ENCODE measurements around the gene KCTD13.
"Not testable (repeated sequence)": the region's sequence is repeated elsewhere in the genome, so short reads cannot be mapped to it uniquely, and the experiment has no call there.

Gene KCTD13

DNA sequence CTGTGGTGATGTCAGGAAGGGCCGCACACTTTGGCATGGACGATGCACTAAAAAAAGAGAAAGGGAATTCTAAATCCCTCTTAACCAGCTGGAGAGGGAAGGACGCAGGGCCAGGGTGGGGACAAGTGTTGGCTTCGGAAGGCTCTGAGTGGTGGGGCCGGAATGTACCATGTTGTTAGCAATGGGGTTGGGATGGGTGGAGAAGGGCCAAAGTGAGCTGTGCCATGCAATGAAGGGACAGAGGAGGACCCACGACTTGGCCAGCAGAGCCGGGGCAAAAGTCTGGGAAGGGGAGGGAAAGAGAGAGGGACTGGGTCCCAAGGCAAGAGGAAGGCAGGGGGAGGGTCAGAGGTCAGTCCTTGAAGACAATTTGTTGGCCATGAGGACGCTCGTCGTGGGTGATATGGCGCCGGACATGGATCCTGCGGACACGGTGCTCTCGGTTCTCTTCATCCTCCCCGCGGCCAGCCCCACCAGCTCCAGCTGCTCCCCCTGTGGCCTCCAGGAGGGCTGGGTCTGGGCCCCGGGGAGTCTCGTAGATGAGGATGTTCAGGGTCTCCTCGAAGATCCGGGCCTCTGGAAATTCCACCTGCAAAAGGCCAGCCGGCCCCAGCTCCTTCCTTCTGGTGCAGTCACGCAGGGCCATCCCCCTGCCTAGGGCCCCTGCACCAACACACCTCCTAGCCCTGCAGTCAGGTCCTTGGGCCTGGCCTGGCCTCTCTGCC is 19.3 kb downstream of the KCTD13 start:
- DNase-seq: no peak

DNA sequence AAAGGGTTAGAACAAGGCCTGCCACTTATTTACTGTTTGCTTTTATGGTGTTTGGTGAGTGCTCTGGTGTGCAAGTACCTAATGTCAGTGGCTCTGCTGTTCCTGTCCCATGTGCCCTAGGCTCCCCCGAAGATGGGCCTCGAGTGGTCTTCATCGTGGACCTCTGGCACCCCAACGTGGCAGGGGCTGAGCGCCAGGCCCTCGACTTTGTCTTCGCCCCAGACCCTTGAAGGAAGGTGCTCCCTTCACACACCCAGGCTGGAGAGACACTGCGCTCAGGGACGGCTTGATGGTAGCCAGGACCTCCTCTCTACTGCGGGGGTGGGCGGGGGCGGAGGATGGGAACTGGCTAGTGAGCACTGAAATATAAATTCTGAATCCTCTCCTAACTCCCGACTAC is 20.4 kb downstream of the KCTD13 start:
- DNase-seq: no peak

DNA sequence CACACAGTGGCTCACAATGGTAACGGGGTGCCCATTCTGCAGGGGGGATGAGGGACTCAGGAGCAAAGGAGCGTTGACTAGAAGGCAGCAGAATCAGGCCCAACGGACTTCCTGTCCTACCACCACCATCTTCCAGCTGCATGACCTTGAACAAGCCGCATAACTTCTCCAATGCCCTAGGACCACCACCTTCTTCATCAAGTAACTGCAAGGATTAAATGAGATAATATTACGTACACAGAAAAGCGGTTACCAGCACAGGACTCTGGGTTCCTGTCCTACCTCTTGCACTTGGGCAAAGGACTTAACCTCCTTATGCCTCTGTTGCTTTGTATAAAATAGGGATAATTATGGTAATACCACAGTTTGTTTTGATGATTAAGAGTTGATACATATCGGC is 21.1 kb downstream of the KCTD13 start:
- DNase-seq: no peak

DNA sequence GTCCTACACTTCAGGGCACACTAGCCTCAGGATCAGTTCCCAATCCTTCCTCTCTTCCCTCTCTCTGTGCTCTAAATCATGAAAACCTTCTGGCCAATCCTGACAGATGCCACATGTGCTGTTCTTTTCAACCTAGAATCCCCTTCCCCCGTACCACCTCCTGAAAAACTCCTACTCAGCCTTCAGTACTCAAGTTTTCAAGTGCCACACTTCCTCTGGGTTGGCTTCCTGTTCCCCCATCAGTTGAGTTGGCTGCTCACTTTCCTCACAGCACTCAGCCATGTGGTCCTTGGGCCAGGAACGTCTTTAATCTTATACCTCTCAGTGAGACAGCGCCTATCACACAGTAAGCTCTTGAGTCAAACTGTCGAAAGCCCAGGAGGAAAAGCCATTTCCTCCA is 22.4 kb downstream of the KCTD13 start:
- no peak for DNase-seq

DNA sequence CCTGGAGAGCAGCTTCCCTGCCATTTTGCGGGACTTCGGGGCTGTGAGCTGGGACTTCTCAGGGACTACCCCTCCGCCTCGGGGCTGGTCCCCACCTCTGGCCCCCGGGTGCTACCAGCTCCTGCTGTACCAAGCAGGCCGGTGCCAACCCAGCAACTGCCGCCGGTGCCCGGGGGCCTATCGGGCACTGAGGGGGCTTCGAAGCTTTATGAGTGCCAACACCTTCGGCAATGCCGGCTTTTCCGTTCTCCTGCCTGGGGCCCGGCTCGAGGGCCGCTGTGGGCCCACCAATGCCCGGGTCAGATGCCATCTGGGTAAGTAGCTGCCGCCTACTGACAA is 24.4 kb downstream of the KCTD13 start:
- DNase-seq: no peak

DNA sequence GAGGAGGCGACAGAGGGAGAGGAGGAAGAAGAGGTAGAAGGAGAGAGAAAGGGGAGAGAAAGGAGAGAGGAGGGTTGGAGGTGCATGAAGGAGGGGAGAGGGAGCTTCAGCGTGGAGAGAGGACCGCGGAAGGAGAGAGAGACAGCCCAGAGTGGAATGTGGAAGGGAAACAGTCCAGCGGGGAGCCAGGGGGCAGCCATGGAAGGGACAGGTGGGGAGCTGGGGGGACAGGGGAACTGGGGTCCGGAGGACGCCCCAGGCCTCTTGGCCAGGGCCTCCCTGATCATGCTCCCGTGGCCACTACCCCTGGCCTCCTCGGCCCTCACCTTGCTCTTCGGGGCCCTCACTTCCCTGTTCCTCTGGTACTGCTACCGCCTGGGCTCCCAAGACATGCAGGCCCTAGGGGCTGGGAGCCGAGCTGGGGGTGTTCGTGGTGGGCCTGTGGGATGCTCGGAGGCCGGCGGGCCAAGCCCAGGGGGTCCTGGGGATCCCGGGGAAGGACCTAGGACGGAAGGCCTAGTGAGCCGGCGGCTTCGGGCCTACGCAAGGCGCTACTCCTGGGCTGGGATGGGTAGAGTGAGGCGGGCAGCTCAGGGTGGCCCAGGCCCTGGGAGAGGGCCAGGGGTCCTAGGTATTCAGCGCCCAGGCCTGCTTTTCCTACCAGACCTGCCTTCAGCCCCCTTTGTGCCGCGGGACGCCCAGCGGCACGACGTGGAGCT is 25.0 kb downstream of the KCTD13 start:
- no peak for DNase-seq

DNA sequence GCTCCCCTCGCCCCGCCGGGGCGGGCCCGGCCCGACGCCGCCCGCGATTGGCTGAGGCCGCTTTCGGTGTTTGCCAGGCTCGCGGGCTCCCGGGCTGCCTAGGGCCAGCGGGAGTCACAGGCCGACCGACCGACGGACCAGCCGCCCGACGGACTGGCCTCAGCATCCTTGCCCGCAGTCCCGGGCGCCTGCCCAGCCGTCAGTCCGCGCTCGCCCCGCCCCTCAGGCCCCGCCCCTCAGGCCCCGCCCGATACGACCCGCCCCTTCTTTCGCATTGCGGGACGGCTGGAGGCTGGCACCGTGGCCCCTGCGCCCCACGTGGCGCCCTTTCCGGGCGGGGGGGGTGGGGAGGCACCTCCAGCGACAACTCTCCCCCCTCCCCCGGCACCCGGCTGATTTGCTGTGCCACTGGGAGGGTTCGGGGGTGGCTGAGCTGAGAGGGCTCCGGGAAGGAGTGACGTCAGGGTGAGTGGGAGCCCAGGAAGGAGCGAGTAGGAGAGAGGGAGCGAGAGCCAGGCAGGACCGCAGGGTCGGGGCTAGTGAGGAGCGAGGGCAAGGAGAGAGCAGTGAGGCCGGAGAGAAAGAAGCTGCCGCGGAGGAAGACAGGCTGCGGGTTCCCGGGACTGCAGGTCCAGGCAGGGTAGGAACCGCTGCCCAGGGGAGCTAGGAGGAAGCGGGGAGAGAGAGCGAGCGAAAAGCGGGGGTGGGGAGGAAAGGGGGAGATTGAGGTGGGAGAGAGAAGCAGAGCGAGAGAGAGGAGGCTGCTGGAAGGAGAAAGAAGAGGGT is 25.7 kb downstream of the KCTD13 start, which contains the start of gene ASPHD1:
TSS of gene ASPHD1 (plus strand) at position 387 of the 786 bp plus-strand sequence. CDS start 484 bp downstream, outside the sequence.
- DNase-seq: peak; percentile 62

DNA sequence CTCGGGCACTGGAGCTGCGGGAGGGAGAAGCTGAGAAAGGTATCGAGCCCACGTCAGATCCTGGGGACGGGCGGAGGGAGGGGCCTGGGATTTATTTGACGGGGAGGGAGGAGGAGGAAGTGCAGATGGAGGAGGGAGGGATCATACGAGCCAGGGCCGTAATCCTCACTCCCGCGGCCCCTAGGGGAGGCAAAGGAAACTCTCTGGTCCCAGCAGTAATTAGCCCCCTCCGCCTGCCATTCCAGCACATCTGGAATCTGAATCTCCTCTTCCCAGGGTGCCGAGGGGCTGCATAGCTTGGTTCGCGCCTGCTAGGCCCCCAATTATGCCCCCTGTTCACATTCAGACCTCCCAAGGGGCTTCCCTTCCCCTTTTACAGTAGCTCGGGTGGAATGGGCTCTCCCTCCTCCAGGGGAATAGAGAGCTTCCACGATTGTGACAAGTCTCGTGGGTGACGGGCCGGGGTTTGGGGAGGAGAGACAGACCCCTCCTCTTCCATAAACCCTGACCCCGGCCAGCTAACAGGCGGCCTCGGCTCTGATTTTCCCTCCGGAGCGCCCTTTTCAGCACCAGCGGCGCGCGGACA is 26.4 kb downstream of the KCTD13 start, which contains the start of gene SEZ6L2:
TSS of gene SEZ6L2 (minus strand) at position 35 of the 586 bp plus-strand sequence. CDS start 531 bp downstream, outside the sequence.
- peak; percentile 78 for DNase-seq

DNA sequence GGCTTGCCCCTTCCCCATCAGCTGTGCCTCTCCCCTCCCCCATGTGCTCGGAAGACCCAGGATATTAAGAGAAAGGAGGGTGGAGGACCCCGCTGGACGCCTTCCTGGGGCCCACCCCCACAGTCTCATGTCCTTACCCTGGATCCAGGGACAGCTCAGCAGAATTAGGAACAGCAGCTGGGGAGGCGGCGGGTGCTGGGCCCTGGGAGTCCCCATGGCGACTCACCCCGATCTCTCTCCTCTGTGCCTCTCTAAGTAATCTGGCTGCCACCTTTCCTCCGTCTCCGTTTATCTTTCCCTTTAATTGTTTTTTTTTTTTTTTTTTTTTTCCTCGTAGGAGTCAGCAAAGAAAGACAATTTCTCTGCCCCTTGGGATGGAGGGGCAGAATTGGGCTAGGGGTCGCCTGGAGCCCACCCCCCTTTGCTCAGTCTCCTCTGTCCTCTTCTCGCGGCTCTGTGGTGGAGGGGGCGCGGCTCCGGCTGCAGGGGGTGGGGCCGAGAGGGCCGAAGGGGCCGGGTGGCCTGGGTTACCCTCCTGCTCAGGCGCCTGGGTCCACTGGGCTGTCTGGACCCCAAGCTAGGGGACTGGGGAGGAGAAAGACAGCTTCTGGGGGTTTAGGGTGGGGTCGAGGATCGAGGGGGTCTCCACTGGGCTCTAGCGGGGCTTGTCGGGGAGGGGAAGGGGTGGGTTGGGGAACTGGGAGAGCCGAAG is 27.1 kb downstream of the KCTD13 start:
- peak; percentile 6 for DNase-seq

DNA sequence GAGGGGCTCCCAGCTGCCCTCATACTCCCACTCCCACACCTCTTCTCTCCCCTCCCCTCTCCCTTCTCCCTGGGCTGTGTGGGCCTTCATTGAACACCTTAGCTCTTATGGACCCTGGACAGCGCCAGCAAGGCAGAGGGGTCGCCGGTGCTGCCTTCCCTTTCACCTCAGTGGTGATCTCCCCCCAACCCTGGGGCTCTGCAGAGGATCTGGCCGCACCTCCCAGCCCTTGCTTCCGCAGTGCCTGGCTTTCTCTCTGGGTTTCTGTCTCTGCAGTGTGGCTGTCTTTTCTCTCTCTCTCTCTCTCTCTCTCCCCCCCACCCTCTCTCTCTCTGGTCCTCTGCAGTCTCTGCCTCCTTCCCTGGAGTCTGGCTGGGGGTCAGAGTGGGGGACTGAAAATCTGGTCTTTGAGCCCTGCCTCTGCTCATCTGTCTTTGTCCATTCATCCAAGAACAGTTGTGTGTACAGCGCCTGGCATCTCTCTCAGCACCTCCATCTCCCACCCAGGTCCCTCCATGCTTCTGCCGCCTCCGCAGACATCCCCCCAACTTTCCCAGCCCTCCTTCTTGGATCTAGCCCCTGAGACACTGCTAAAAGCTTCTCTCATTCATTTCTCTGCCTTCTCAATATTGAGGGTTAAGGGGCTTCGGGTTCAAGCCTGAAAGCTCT is 27.8 kb downstream of the KCTD13 start:
- DNase-seq: no peak

DNA sequence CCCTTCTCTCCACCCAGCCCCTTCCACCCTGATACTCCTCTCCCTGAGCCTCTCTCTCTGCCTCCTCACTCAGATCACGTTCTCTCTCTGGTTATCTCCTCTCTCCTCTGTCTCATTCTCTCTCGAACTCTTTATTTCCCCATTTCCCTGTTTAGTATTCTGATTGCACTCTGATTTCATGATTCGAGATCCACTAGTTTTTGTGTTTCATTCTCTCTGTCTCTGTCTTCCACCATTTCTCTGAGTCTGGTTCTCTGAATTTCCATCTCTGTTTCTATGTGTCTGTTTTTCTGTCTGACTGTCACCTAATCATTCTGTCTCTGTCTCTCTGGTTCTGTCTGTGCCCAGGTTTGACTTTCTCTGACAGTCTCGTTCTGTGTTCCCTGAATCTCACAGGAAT is 28.7 kb downstream of the KCTD13 start:
- DNase-seq: no peak

DNA sequence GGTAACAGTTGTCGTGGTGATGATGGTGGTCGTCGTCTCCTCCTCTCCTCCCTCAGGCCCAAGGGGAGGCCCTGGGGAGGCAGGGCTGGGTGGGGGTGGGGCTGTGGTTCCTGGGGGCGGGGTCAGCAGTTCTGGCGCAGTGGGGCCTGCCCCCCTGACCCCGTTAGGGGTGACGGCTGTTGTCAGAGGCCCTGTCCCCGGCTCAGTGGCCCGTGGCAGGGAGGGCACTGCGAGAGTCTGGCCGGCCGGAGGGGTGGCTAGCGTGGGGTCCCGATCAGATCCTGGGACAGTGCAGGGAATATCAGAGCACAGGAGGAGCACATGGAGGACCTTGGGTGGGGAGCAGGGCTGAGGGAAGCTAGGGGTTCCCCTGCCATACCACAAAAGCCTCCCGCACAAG is 29.2 kb downstream of the KCTD13 start:
- DNase-seq: no peak

DNA sequence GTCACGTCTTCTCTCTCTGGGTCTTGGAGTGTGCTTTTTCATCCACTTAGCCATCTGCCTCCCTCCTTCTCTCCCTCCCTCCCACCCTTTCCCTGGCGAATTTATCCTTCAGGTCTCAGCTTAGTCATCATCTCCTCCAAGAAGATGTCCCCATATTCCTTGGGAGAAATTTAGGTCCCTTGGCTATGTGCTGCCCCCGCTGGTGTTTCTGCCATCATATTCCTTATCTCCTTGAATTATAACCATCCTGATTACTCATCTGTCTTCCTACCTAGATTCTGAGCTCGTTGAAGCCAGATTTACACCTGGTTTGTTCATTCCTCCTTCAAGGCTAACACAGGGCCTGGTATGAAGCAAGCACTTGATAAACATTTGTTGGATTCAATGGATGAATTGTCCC is 31.7 kb downstream of the KCTD13 start:
- DNase-seq: no peak

DNA sequence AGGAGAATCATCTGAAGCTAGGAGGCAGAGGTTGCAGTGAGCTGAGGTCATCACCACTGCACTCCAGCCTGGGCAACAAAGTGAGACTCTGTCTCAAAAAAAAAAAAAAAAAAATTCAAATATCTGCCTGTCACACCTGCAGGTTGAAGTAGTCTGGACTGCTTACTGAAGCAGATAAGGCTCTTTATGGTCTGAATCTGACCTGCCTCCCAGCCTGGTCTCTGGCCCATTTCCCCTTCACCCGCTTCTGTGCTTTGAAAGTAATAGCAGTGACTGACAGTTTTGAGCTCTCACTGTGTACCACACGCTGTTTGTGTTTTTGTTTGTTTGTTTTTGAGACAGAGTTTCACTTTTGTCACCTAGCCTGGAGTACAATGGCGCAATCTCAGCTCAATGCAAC is 32.5 kb downstream of the KCTD13 start:
- no peak for DNase-seq

DNA sequence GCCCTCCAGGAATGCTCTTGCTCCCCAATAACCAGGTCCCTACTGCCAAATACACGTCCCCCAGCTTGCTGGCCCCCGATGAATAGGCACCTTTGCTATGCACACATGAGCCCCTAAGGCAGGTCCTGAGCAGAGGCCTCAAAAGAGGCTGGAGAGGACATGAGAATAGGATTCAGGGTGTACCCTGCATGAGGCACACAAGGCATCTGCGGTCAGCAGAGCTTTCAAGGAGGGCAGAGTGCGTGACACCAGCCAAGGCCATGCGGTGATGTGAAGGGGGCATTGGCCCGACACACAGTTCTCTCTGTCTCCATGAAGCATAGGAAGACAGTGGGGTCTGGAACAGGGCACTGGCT is 33.6 kb downstream of the KCTD13 start:
- DNase-seq: no peak

DNA sequence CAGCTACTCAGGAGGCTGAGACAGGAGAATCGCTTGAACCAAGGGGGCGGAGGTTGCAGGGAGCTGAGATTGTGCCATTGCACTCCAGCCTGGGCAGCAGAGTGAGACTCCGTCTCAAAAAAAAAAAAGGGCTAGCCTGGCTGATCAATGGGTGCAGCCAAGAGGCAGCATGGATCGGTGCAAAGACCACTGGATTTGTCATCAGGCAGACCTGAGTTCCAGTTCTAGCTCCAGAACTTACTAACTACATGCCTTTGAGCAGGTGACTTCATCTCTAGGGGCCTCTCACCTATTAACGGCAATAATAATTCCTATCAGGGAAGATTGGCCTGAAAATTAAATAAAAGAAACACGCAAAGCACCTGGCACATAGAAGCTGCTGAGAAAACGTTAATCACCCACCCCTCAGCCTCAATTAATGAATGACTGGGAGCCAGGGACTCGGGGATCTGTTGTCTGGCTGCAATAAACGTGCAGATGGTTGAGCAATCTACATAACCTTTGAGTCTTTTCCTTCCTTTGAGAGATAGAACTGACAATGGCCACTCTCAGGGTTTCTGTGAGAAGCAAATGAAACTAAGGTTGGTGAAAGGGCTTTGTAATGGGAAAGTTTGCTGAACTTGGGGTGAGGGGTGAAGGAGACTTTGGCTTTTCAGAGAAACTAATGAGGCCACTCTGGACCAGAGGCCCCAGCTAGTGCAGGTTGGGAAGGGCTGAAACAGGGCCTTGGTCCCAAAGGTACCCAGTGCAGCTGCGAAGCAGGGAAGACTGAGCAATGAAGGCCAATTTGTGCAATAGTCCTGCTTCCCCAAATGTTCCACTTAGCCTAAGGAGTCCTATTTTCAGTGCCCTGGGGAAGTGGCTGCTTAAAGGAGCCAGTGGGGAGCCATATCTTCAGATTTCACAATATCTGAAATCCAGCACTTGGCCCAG is 34.2 kb downstream of the KCTD13 start:
- DNase-seq: no peak

DNA sequence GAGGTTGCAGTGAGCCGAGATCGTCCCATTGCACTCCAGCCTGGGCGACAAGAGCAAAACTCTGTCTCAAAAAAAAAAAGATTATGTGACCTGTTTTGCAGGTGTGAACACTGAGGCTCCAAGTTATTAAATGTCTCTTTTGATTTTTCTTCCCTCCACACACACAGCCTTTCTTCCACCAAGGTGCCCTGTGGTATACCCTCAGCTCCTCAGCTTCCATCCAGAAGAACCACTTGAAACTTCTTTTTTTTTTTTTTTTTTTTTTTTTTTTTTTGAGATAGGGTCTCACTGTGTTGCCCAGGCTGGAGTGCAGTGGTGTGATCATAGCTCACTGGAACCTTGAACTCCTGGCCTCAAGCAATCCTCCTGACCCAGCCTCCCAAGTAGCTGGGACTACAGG is 36.7 kb downstream of the KCTD13 start:
- not testable (repeated sequence) for DNase-seq

DNA sequence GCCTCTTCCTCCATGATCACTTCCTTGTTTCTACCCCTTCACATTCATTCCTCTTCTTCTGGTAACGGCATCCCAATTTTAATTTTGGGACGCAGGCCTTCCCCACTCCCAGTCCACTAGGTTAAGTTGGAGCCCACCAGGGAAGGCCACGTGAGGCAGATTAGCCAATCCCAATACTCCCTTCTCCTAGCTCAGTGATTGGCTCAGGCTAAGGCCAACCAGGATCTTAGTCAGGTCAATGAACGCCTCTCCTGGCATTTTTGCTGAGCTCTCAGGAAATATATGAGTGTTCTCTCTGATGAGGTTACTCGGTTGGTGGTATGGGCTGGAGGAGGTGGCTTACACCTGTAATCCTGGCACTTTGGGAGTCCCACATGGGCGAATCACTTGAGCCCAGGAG is 42.0 kb downstream of the KCTD13 start:
- no peak for DNase-seq

DNA sequence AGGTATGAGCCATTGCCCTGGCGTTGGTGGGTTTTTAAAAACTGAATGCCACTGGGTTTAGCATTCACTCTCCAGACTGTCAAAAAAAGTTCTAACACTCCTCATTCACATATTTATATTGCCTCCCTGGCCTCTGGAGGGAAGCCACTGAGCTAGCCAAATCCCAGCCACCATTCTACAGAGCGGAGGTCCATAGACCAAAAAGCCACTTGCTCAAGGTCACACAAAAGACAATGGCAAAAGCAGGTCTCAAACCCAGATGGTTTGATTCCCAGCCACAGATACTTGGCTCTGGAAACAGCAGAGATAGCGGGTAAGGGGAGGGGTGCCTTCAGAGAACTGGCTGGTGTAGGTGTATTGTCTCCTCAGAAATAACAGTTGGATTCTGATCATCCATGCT is 45.0 kb downstream of the KCTD13 start:
- DNase-seq: no peak

DNA sequence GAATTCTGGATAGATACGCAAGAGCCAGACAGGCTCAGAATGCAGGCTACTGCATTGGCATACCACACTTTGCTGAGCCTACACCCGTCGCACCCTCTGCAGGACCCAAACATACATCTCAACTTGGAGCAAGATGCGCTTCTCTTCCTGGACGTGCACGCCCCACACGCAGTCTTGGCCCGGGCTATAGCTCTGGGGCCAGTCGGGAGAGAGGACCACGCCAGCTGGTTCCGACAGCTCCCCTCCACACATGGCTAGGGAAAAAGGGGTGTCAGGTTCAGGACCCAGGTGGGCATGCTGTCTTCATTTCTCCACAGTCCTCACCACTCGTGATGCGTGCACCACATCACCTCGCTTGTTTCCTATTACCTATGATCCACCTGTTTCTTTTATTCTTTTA is 47.9 kb downstream of the KCTD13 start:
- no peak for DNase-seq

Data from fibroblast of upper back skin (primary cell).